ENCODE measurements around the gene NCKAP5. TPM values are rescaled to one million over a fixed set of nuclear protein-coding genes. Genes with fewer than 3 reads are reported as not detected.

NCKAP5 gene
- total and polyA plus RNA-seq, 2 of the 8 experiments (the other 6 are each of a cell fraction or from before 2014, with no cell fraction given), result 0.27 to 0.86 TPM

DNA sequence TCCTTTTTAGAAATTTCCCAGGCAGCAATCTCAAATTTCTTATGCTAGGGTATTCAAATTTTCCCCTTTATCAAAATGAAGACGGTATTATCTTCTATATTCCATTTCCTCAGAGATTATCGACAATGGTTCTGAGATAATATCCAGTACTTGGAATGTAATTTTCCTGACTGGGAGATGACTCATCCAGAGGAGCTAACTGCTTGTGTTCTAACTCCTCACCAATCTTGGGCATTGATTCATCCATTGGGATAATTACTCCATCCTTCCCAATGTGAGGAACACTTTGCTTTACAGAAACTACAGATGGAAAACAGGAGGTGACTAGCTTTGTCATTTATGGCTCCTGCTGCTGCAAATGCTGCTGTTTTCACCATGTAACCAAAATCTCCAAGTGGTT is 658.8 kb downstream of the NCKAP5 start:
- H3K27me3 ChIP-seq (replicated peaks in 1 of 4; ENCODE audit: control insufficient read depth in 3 of 4, extremely low read depth in 1 of 4, insufficient read depth in 3 of 4, low read length in 3 of 4), result no peaks in the 10 kb centered on the region
- DNase-seq (ENCODE audit: low read depth in 1 of 2, low spot score in 2 of 2), result no peak
- H2BK120ac ChIP-seq (replicated peaks; ENCODE audit: low read depth, low read length), result no peak overlapping the region
- no peak overlapping the region for H3K14ac ChIP-seq (ENCODE audit: insufficient read length)
- TF ChIP-seq, protein P1, sequence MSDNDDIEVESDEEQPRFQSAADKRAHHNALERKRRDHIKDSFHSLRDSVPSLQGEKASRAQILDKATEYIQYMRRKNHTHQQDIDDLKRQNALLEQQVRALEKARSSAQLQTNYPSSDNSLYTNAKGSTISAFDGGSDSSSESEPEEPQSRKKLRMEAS (IDR thresholded peaks at IDR 0.05), result no peak
- TF ChIP-seq PHF8 (conservative IDR thresholded peaks at IDR 0.05; ENCODE audit: low read depth, low read length) (no peak), SP4 (IDR thresholded peaks at IDR 0.05; ENCODE audit: low read length) (no peak), NANOG (IDR thresholded peaks at IDR 0.05; ENCODE audit: insufficient read depth, low read depth, low read length, poor library complexity, severe bottlenecking) (no peak), EGR1 (IDR thresholded peaks at IDR 0.05; ENCODE audit: borderline replicate concordance, low read depth, low read length) (no peak), TEAD4 (IDR thresholded peaks at IDR 0.05; ENCODE audit: low read depth, low read length) (no peak), HDAC6 (IDR thresholded peaks at IDR 0.05; ENCODE audit: low read depth, low read length) (no peak)
- TF ChIP-seq, protein P2, sequence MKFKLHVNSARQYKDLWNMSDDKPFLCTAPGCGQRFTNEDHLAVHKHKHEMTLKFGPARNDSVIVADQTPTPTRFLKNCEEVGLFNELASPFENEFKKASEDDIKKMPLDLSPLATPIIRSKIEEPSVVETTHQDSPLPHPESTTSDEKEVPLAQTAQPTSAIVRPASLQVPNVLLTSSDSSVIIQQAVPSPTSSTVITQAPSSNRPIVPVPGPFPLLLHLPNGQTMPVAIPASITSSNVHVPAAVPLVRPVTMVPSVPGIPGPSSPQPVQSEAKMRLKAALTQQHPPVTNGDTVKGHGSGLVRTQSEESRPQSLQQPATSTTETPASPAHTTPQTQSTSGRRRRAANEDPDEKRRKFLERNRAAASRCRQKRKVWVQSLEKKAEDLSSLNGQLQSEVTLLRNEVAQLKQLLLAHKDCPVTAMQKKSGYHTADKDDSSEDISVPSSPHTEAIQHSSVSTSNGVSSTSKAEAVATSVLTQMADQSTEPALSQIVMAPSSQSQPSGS (IDR thresholded peaks at IDR 0.05; ENCODE audit: low read length), result no peak
- no peak overlapping the region for H4K5ac ChIP-seq (ENCODE audit: insufficient read length, low read depth, low read length)
- no peak overlapping the region for H3K4me3 ChIP-seq (ENCODE audit: extremely low read depth in 1 of 4, insufficient read depth in 2 of 4, low read depth in 3 of 4, low read length in 4 of 4)
- H3K36me3 ChIP-seq (ENCODE audit: control insufficient read depth in 2 of 4, insufficient read depth in 4 of 4, low read length in 3 of 4), result no peaks in the 10 kb centered on the region
- no peak overlapping the region for H2BK15ac ChIP-seq (ENCODE audit: low read length)
- no peak overlapping the region for H3K9ac ChIP-seq (replicated peaks in 1 of 4; ENCODE audit: extremely low read depth in 1 of 4, low read depth in 3 of 4, low read length in 3 of 4)
- no peak overlapping the region for H3K4ac ChIP-seq (replicated peaks; ENCODE audit: insufficient read length, low read depth, low read length)
- no peak overlapping the region for H2AFZ ChIP-seq (ENCODE audit: low read length)
- H2AK5ac ChIP-seq (ENCODE audit: low read depth, low read length), result no peak overlapping the region
- no peaks in the 10 kb centered on the region for H3K9me3 ChIP-seq (ENCODE audit: insufficient read depth in 2 of 2, low read depth in 1 of 2, low read length in 1 of 2)
- no peaks in the 10 kb centered on the region for H4K20me1 ChIP-seq (replicated peaks in 1 of 2; ENCODE audit: control insufficient read depth in 1 of 2, insufficient read depth in 2 of 2, low read length in 2 of 2)
- H4K91ac ChIP-seq (replicated peaks; ENCODE audit: insufficient read length, low read length), result no peak overlapping the region
- H2BK20ac ChIP-seq (ENCODE audit: low read length), result no peak overlapping the region
- H3K23me2 ChIP-seq (ENCODE audit: low read depth, low read length), result no peaks in the 10 kb centered on the region
- H3K4me2 ChIP-seq (ENCODE audit: insufficient read depth in 1 of 2, low read depth in 2 of 2, low read length in 2 of 2), result no peak overlapping the region
- WGBS, 2 experiments (ENCODE audit: extremely low coverage in 1 of 2, insufficient coverage in 1 of 2, insufficient read length in 1 of 2, insufficient replicate concordance in 2 of 2, low coverage in 1 of 2, low lambda C conversion rate in 2 of 2, missing lambda C conversion rate in 1 of 2), result 92% methylated on average over 2 of the region's 2 CpGs; no CpG with 5 or more reads in 1 of the 2 experiments
- H3K56ac ChIP-seq (replicated peaks; ENCODE audit: insufficient read length, low read depth, low read length), result no peak overlapping the region
- POLR2A ChIA-PET (ENCODE audit: partially characterized antibody), result no interaction called here
- no peaks in the 10 kb centered on the region for H3K79me2 ChIP-seq (ENCODE audit: control insufficient read depth in 1 of 2, insufficient read depth in 2 of 2, low read length in 2 of 2)
- no peak overlapping the region for H3K18ac ChIP-seq (ENCODE audit: extremely low read depth, low read length)
- H4K8ac ChIP-seq (ENCODE audit: extremely low read depth, insufficient read depth, low read length), result no peak overlapping the region
- no peak overlapping the region for H3K27ac ChIP-seq (ENCODE audit: low read depth, low read length)
- H2BK5ac ChIP-seq (ENCODE audit: low read depth, low read length), result no peak overlapping the region
- no peak overlapping the region for H3K23ac ChIP-seq (ENCODE audit: insufficient read length)
- no peaks in the 10 kb centered on the region for H3K4me1 ChIP-seq (replicated peaks in 1 of 4; ENCODE audit: control insufficient read depth in 3 of 4, insufficient read depth in 4 of 4, low read length in 3 of 4)
- no peak overlapping the region for H2BK12ac ChIP-seq (ENCODE audit: low read depth, low read length)
- CTCF ChIA-PET (ENCODE audit: partially characterized antibody), result no interaction called here
- FAIRE-seq, result no peak
- H3K79me1 ChIP-seq (ENCODE audit: low read depth, low read length), result no peaks in the 10 kb centered on the region
